Measurements from ENCODE around the gene EVI2A. TPM values are rescaled to one million over a fixed set of nuclear protein-coding genes. Genes with fewer than 3 reads are reported as not detected.
"Not testable (repeated sequence)": the region's sequence is repeated elsewhere in the genome, so short reads cannot be mapped to it uniquely, and the experiment has no call there.

EVI2A gene
- total RNA-seq, 1 donor from 2014 or later = 1.1 TPM

DNA sequence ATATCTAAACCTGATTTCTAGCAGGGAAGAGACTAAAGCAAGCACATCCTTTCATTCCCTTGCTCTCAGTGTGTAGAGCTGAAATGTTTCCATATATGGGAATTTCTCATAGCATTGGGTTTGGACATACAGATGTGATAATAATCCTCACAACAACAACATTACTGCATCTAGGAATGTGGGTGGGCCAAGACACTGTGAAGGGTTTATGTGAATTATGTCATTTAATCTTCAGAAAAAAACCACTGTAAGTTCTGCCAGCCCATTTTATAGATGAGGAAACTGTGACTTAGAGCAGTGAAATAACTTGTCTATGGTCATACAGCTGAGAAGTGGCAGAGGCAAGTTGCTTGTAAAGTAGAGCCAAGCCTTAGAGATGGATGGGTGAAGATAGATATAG is 29.6 kb downstream of the EVI2A start:
- H3K27ac ChIP-seq (ENCODE audit: low read depth, low read length) = no peak overlapping the region

DNA sequence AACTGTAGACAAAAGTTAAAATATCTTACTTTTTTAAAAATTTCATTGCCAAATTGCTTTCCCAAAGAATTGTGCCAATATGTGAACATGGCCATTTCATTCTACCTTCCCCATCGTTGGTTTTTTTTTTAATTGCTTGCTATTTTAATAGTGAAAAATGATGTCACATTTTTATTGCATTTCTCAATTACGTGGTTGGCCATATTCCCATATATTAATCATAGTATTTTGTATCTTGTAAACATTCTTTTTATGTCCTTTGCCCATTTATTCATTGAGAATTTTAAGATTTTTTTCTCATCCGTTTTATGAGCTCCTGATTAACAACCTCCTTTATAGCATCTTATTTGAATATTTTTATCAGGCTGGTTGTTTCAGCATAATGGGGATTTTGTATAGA is 31.6 kb downstream of the EVI2A start:
- Mint-ChIP-seq H3K9me3 (ENCODE audit: unreplicated experiment) (no peaks in the 10 kb centered on the region), H3K27ac (ENCODE audit: unreplicated experiment) (no peak overlapping the region), H3K36me3 (ENCODE audit: low read depth, unreplicated experiment) (peaks cover 5% of the 10 kb centered on the region), H3K4me1 (ENCODE audit: low read depth, unreplicated experiment) (peaks cover 11% of the 10 kb centered on the region), H3K4me3 (ENCODE audit: unreplicated experiment) (no peak overlapping the region), H3K27me3 (ENCODE audit: low read depth, unreplicated experiment) (no peaks in the 10 kb centered on the region)
- FAIRE-seq = no peak
- Histone ChIP-seq H3K36me3 (ENCODE audit: insufficient read depth, low read length) (peaks cover 3% of the 10 kb centered on the region), H3K9me3 (ENCODE audit: insufficient read depth, low read depth, low read length) (no peaks in the 10 kb centered on the region), H3K4me1 (ENCODE audit: insufficient read depth, low read length) (no peaks in the 10 kb centered on the region), H2AFZ (ENCODE audit: low read depth, low read length) (no peak overlapping the region), H4K20me1 (ENCODE audit: insufficient read depth, low read length) (peaks cover under 1% of the 10 kb centered on the region), H3K27me3 (ENCODE audit: insufficient read depth, low read length) (no peaks in the 10 kb centered on the region), H3K4me3 (ENCODE audit: insufficient read depth, low read depth, low read length) (no peak overlapping the region), H3K9ac (ENCODE audit: low read length) (no peak overlapping the region), H3K4me2 (ENCODE audit: low read length) (no peak overlapping the region), H3K79me2 (ENCODE audit: insufficient read depth, low read length) (no peaks in the 10 kb centered on the region), H3K27ac (ENCODE audit: low read depth, low read length) (no peak overlapping the region)
- no peak for DNase-seq (ENCODE audit: low read depth)
- TF ChIP-seq, protein P1, sequence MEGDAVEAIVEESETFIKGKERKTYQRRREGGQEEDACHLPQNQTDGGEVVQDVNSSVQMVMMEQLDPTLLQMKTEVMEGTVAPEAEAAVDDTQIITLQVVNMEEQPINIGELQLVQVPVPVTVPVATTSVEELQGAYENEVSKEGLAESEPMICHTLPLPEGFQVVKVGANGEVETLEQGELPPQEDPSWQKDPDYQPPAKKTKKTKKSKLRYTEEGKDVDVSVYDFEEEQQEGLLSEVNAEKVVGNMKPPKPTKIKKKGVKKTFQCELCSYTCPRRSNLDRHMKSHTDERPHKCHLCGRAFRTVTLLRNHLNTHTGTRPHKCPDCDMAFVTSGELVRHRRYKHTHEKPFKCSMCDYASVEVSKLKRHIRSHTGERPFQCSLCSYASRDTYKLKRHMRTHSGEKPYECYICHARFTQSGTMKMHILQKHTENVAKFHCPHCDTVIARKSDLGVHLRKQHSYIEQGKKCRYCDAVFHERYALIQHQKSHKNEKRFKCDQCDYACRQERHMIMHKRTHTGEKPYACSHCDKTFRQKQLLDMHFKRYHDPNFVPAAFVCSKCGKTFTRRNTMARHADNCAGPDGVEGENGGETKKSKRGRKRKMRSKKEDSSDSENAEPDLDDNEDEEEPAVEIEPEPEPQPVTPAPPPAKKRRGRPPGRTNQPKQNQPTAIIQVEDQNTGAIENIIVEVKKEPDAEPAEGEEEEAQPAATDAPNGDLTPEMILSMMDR (IDR thresholded peaks at IDR 0.05; ENCODE audit: insufficient read depth, low read depth, low read length) = no peak
- no peak for TF ChIP-seq EZH2 (IDR thresholded peaks at IDR 0.05; ENCODE audit: insufficient read depth, low read length)

More for the DNA sequence above, 29.6 kb downstream of the EVI2A start:
- Histone ChIP-seq H4K20me1 (ENCODE audit: insufficient read depth, low read length) (peaks cover 10% of the 10 kb centered on the region), H2AFZ (ENCODE audit: low read depth, low read length) (no peak overlapping the region), H3K9me3 (ENCODE audit: insufficient read depth, low read depth, low read length) (no peaks in the 10 kb centered on the region), H3K36me3 (ENCODE audit: insufficient read depth, low read length) (peaks cover 3% of the 10 kb centered on the region), H3K4me3 (ENCODE audit: insufficient read depth, low read depth, low read length) (no peak overlapping the region), H3K4me2 (ENCODE audit: low read length) (no peak overlapping the region), H3K79me2 (ENCODE audit: insufficient read depth, low read length) (no peaks in the 10 kb centered on the region), H3K9ac (ENCODE audit: low read length) (no peak overlapping the region), H3K4me1 (ENCODE audit: insufficient read depth, low read length) (no peaks in the 10 kb centered on the region), H3K27me3 (ENCODE audit: insufficient read depth, low read length) (no peaks in the 10 kb centered on the region)
- Mint-ChIP-seq H3K9me3 (ENCODE audit: unreplicated experiment) (no peaks in the 10 kb centered on the region), H3K36me3 (ENCODE audit: low read depth, unreplicated experiment) (peaks cover 6% of the 10 kb centered on the region), H3K27me3 (ENCODE audit: low read depth, unreplicated experiment) (no peaks in the 10 kb centered on the region), H3K27ac (ENCODE audit: unreplicated experiment) (no peak overlapping the region), H3K4me1 (ENCODE audit: low read depth, unreplicated experiment) (peaks cover 15% of the 10 kb centered on the region), H3K4me3 (ENCODE audit: unreplicated experiment) (no peak overlapping the region)
- DNase-seq (ENCODE audit: low read depth) (no peak), FAIRE-seq (peak; percentile 45)
- TF ChIP-seq, protein P1 (IDR thresholded peaks at IDR 0.05; ENCODE audit: insufficient read depth, low read depth, low read length) = no peak
- no peak for TF ChIP-seq EZH2 (IDR thresholded peaks at IDR 0.05; ENCODE audit: insufficient read depth, low read length)

DNA sequence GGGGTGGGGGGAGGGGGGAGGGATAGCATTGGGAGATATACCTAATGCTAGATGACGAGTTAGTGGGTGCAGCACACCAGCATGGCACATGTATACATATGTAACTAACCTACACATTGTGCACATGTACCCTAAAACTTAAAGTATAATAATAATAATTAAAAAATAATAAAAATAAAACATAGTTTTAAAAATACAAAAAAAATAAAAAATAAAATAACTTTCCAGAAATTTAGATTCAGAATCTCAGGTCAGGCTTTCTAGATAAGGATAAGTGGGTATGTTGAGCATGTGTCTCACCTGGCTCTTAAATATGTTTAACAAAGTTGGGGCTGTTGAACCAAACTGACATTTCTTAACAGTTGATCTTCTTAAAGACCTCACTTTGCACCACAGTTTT is 33.5 kb downstream of the EVI2A start:
- not testable (repeated sequence) for H2AFZ ChIP-seq (ENCODE audit: low read depth, low read length); H3K4me3 Mint-ChIP-seq (ENCODE audit: unreplicated experiment); H3K36me3 ChIP-seq (ENCODE audit: insufficient read depth, low read length); H3K4me2 ChIP-seq (ENCODE audit: low read length); H3K9me3 Mint-ChIP-seq (ENCODE audit: unreplicated experiment); H3K27me3 ChIP-seq (ENCODE audit: insufficient read depth, low read length); H3K27ac Mint-ChIP-seq (ENCODE audit: unreplicated experiment); H3K4me3 ChIP-seq (ENCODE audit: insufficient read depth, low read depth, low read length); H3K27ac ChIP-seq (ENCODE audit: low read depth, low read length); H3K4me1 ChIP-seq (ENCODE audit: insufficient read depth, low read length); H3K4me1 Mint-ChIP-seq (ENCODE audit: low read depth, unreplicated experiment); H3K9ac ChIP-seq (ENCODE audit: low read length); DNase-seq (ENCODE audit: low read depth); H3K9me3 ChIP-seq (ENCODE audit: insufficient read depth, low read depth, low read length); FAIRE-seq; H3K27me3 Mint-ChIP-seq (ENCODE audit: low read depth, unreplicated experiment); H3K36me3 Mint-ChIP-seq (ENCODE audit: low read depth, unreplicated experiment); H3K79me2 ChIP-seq (ENCODE audit: insufficient read depth, low read length); H4K20me1 ChIP-seq (ENCODE audit: insufficient read depth, low read length)
